GM18517 (cell line): ENCODE measurements around the gene FAM135A.
A peak's percentile ranks its signal among the peaks of the same experiment; 100 is the strongest.
"Not testable (repeated sequence)": the region's sequence is repeated elsewhere in the genome, so short reads cannot be mapped to it uniquely, and the experiment has no call there.

Experiments
- ATAC-seq: cut with Tn5 transposase; IDR thresholded peaks from one replicate; pipeline ENCODE4 v1.9.1; 2021; ENCODE audit warnings: mild to moderate bottlenecking, moderate library complexity; ENCODE audit not compliant: unreplicated experiment

FAM135A gene

GRCh38 chr6:70531133-70531532 is 117.8 kb downstream of the FAM135A start:
- ATAC-seq, result peak; percentile 74

- no peak for ATAC-seq
Measured at GRCh38 chr6:70537266-70537665, 124.0 kb downstream of the FAM135A start.

DNA sequence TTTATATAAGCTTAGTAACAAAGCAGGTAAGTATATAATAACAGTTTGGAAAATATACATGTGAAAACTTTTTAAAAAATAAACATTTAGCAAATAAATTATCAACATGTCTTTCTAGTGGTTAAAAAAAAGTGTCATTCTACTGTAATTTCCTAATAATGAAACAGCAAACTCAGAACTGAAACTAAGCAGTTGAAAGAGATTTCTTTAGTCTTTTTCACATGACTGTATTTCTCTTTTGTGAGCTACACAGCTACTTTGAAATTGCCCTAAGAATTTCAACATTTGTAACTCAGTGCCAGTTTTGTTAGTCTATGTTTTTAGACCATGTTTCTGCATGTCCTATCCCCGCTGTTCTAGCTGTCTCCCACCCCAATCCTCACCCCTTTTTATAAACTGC is 125.1 kb downstream of the FAM135A start:
- peak; percentile 84 for ATAC-seq

GRCh38 chr6:70547313-70547712 is 134.0 kb downstream of the FAM135A start:
- no peak for ATAC-seq

- ATAC-seq, result no peak
Measured at GRCh38 chr6:70547905-70548304, 134.6 kb downstream of the FAM135A start.

GRCh38 chr6:70549327-70549726 is 136.0 kb downstream of the FAM135A start:
- no peak for ATAC-seq

DNA sequence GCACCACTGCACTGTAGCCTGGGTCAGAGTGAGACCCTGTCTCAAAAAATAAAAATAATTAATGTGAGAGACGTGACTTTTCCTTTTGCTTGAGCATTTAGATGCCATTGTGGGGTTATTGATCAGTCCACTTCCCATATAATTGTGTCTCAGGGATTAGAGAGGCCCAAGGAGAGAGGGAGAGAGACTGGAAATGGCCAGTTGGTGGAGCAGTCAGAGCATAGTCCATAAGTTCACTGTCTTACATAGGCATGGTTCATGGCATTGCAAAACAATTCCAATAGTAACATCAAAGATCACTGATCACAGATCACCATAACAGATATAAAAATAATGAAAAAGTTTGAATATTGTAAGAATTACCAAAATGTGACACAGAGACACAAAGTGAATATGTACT is 138.3 kb downstream of the FAM135A start:
- no peak for ATAC-seq

GRCh38 chr6:70552286-70552940 is 139.1 kb downstream of the FAM135A start:
- ATAC-seq, result not testable (repeated sequence)

DNA sequence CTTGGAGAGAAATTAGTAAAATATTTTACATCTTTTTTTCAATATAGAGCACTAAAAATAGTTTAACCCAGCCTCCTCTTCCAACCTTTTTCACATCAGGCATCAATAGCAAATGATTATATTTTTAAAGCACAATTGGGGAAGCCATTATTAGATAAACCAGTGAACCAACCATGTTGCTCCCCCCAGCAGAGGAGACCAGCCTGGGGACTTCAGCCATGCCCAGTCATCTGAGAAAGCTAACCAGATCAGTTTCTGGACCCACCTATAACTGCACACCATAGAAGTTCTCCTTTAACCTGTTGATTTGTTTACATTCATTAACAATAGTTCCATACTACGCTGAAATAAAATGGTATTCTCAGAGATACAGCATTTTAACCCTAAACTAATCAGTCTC is 139.7 kb downstream of the FAM135A start:
- ATAC-seq, result no peak

GRCh38 chr6:70557998-70558397 is 144.7 kb downstream of the FAM135A start:
- ATAC-seq, result no peak

- not testable (repeated sequence) for ATAC-seq
Measured at GRCh38 chr6:70562401-70562800, 149.1 kb downstream of the FAM135A start.

DNA sequence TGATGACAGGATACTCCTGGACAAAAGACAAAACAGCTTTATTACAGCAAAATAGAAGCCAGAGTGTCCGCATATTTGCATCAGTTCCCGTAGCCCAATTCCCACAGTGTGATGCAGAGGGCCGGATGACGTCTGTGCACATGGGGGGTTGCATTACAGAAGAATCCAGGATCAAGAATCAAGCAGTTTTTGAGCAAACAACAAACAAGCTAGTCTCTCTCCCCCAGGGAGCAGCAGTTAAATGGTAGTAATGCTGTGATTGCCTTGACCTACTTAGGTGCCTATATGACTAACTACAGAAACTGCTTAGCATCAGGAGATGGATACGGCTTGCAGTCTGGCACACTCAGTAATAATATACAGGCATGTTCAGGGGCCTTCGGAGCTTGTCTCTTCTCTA is 150.2 kb downstream of the FAM135A start:
- no peak for ATAC-seq

GRCh38 chr6:70566751-70567382 is 153.6 kb downstream of the FAM135A start, which contains the start of gene SDHAF4:
TSS of gene SDHAF4 (plus strand) at chr6:70566930. CDS start at chr6:70566941, 11 bp downstream.
- ATAC-seq, result peak; percentile 99

GRCh38 chr6:70574643-70575042 is 161.3 kb downstream of the FAM135A start:
- ATAC-seq, result no peak

GRCh38 chr6:70575899-70576495 is 162.7 kb downstream of the FAM135A start:
- no peak for ATAC-seq

DNA sequence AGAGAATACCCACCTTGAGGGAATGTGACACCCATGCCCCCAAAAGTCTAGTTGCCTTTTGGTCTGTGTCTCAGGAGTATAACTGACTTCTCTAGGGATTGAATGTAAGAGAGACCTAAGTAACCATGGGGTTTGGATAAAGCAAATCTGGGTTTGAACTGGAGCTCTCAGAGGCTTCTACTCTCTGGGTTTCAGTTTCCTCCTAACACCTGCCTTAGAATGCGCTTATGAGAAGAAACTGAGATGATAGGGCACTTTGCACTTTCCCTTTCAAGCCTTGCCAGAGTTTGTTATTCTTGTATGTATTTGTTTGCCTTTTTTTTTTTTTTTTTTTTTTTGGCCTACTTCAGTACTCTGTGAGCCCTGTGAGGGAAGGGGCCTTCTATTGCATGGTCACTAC is 172.8 kb downstream of the FAM135A start:
- ATAC-seq, result peak; percentile 97

GRCh38 chr6:70590400-70590799 is 177.1 kb downstream of the FAM135A start:
- no peak for ATAC-seq

DNA sequence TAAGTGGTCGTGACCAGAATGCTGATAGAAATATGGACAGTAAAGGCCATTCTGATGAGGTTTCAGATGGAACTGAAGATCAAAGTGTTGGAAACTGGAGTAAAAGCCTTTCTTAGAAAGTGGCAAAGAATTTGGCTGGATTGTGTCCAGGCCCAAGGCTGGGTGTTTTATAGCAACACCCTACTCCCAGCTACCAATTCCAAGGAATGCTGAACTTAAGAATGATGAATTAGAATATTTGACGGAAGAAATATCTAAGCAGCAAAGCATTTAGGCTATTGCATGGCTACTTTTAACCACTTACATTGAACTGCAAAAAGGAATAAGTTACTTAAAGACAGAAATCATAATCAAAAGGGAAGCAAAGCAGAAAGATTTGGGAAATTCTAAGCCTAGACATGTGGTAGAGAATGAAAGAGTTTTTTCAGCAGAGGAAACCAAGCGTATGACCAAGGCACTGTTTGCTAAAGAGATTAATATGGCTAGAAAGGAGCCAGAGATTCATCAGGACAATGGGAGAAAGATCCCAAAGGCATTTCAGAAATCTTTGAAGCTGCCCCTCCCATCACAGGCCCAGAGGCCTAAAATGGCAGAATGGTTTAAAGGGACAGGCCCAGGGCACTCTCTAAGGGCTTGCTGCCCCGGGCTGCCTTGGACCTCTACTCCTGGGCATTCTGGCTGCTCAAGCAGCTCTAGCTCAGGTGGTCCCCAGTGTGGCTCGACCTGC is 179.2 kb downstream of the FAM135A start:
- no peak for ATAC-seq

GRCh38 chr6:70593118-70593486 is 179.8 kb downstream of the FAM135A start:
- no peak for ATAC-seq

- ATAC-seq, result no peak
Measured at GRCh38 chr6:70599187-70599586, 185.9 kb downstream of the FAM135A start.

GRCh38 chr6:70601014-70601413 is 187.7 kb downstream of the FAM135A start:
- no peak for ATAC-seq

GRCh38 chr6:70604254-70604653 is 190.9 kb downstream of the FAM135A start:
- no peak for ATAC-seq
